RWPE2 (cell line): ENCODE measurements around the gene DNAAF8.
A peak's percentile ranks its signal among the peaks of the same experiment; 100 is the strongest.

ENCODE experiments used
- ATAC-seq: fragments of 200-7000 bp; cut with Tn5 transposase; 3 replicates; pipeline ENCODE4 v1.9.1; 2021; ENCODE audit warnings: low read depth
- DNase-seq: peaks from one replicate; pipeline ENCODE4 v3.0.0-alpha.2; 2020; ENCODE audit warnings: low spot score
- H3K27ac ChIP-seq: fragments of 450-650 bp; 2 replicates; pipeline ENCODE4 v1.5.1; 2017; ENCODE audit warnings: mild to moderate bottlenecking; ENCODE audit not compliant: poor library complexity, severe bottlenecking
- H3K27me3 ChIP-seq: fragments of 250-450 bp; sonication (Bioruptor Pico); 2 replicates; pipeline ENCODE4 v1.5.1; 2021; ENCODE audit warnings: mild to moderate bottlenecking, moderate library complexity; ENCODE audit not compliant: insufficient read depth, poor library complexity, severe bottlenecking
- H3K36me3 ChIP-seq: fragments of 250-450 bp; sonication (Bioruptor Pico); 2 replicates; pipeline ENCODE4 v1.5.1; 2020; ENCODE audit warnings: low read depth, mild to moderate bottlenecking, moderate library complexity
- H3K4me1 ChIP-seq: fragments of 250-450 bp; sonication (Bioruptor Pico); 2 replicates; pipeline ENCODE4 v1.5.1; 2021; ENCODE audit warnings: mild to moderate bottlenecking, moderate library complexity; ENCODE audit not compliant: insufficient read depth, poor library complexity, severe bottlenecking
- H3K4me3 ChIP-seq: fragments of 250-450 bp; sonication (Bioruptor Pico); 2 replicates; pipeline ENCODE4 v1.5.1; 2021; ENCODE audit warnings: mild to moderate bottlenecking, moderate library complexity; ENCODE audit not compliant: severe bottlenecking
- H3K9me3 ChIP-seq: fragments of 250-450 bp; sonication (Bioruptor Pico); 2 replicates; pipeline ENCODE4 v1.5.1; 2021; ENCODE audit warnings: mild to moderate bottlenecking, moderate library complexity; ENCODE audit not compliant: severe bottlenecking
- TF ChIP-seq, protein P1 (sequence below): fragments of 450-650 bp; IDR thresholded peaks from one replicate; pipeline ENCODE4 v1.5.1; 2017; ENCODE audit warnings: mild to moderate bottlenecking, moderate library complexity; ENCODE audit not compliant: poor library complexity, severe bottlenecking

Gene DNAAF8

GRCh38 chr16:4698321-4699045, 35.9 kb upstream of the DNAAF8 start:
- Histone ChIP-seq H3K36me3 (peaks cover 47% of the 10 kb centered on the region), H3K4me1 (no peaks in the 10 kb centered on the region), H3K9me3 (no peaks in the 10 kb centered on the region), H3K27me3 (no peaks in the 10 kb centered on the region), H3K4me3 (no peak overlapping the region), H3K27ac (no peak overlapping the region)
- TF ChIP-seq, protein P1, sequence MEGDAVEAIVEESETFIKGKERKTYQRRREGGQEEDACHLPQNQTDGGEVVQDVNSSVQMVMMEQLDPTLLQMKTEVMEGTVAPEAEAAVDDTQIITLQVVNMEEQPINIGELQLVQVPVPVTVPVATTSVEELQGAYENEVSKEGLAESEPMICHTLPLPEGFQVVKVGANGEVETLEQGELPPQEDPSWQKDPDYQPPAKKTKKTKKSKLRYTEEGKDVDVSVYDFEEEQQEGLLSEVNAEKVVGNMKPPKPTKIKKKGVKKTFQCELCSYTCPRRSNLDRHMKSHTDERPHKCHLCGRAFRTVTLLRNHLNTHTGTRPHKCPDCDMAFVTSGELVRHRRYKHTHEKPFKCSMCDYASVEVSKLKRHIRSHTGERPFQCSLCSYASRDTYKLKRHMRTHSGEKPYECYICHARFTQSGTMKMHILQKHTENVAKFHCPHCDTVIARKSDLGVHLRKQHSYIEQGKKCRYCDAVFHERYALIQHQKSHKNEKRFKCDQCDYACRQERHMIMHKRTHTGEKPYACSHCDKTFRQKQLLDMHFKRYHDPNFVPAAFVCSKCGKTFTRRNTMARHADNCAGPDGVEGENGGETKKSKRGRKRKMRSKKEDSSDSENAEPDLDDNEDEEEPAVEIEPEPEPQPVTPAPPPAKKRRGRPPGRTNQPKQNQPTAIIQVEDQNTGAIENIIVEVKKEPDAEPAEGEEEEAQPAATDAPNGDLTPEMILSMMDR = no peak
- DNase-seq (peak; percentile 66), ATAC-seq (no peak)

DNA sequence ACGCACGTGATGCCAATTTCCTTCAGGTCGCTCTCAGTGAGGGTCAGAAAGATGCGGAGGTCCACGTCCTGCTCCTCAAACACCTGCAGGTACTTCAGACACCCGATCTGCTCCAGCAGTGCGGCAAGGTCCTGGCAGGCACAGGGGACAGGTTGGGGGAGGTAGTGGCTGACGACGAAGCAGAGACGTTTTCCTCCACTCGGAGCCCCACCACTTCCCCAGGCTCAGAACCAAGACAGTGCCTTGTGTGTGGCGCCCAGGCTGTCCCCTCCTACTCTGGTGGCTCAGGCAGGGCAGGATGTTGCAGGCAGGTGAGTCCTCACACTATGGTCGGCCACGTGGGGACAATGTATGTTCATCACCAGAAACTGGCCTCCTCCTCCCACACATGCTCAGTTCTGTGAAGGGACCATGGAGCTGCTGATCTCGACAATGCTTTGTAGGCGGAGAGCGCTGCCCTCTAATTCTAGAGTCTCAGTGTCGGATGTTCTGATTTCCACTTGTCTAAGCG, 35.2 kb upstream of the DNAAF8 start:
- H3K27ac ChIP-seq = no peak overlapping the region
- TF ChIP-seq, protein P1 = no peak
- H3K4me1 ChIP-seq = no peaks in the 10 kb centered on the region
- H3K27me3 ChIP-seq = no peaks in the 10 kb centered on the region
- H3K9me3 ChIP-seq = no peaks in the 10 kb centered on the region
- no peak for ATAC-seq
- peak; percentile 60 for DNase-seq
- H3K36me3 ChIP-seq = peaks cover 51% of the 10 kb centered on the region
- H3K4me3 ChIP-seq = no peak overlapping the region

GRCh38 chr16:4700380-4700996, 33.8 kb upstream of the DNAAF8 start:
- TF ChIP-seq, protein P1 = no peak
- Histone ChIP-seq H3K4me3 (no peak overlapping the region), H3K27me3 (no peaks in the 10 kb centered on the region), H3K9me3 (no peaks in the 10 kb centered on the region), H3K27ac (no peak overlapping the region), H3K36me3 (peaks cover 54% of the 10 kb centered on the region), H3K4me1 (no peaks in the 10 kb centered on the region)
- no peak for DNase-seq
- peak; percentile 22; the same call in 1 of the 3 replicates for ATAC-seq

- no peaks in the 10 kb centered on the region for H3K4me1 ChIP-seq
- H3K36me3 ChIP-seq = peaks cover 47% of the 10 kb centered on the region
- no peak overlapping the region for H3K27ac ChIP-seq
- no peak for ATAC-seq
- H3K4me3 ChIP-seq = no peak overlapping the region
- DNase-seq = no peak
- H3K27me3 ChIP-seq = no peaks in the 10 kb centered on the region
- TF ChIP-seq, protein P1 = no peak
- no peaks in the 10 kb centered on the region for H3K9me3 ChIP-seq
Observed at GRCh38 chr16:4700997-4701743, 33.2 kb upstream of the DNAAF8 start.
